Measurements from ENCODE around the gene SYT15.
"Not testable (repeated sequence)": the region's sequence is repeated elsewhere in the genome, so short reads cannot be mapped to it uniquely, and the experiment has no call there.

The SYT15 gene

GRCh38 chr10:46557319-46558121, 21.4 kb upstream of the SYT15 start:
- DNase-seq = no peak

GRCh38 chr10:46558122-46558391, 20.9 kb upstream of the SYT15 start:
- no peak for DNase-seq

GRCh38 chr10:46558392-46559185, 20.3 kb upstream of the SYT15 start:
- DNase-seq = no peak

GRCh38 chr10:46559231-46559671, 19.7 kb upstream of the SYT15 start:
- no peak for DNase-seq

DNA sequence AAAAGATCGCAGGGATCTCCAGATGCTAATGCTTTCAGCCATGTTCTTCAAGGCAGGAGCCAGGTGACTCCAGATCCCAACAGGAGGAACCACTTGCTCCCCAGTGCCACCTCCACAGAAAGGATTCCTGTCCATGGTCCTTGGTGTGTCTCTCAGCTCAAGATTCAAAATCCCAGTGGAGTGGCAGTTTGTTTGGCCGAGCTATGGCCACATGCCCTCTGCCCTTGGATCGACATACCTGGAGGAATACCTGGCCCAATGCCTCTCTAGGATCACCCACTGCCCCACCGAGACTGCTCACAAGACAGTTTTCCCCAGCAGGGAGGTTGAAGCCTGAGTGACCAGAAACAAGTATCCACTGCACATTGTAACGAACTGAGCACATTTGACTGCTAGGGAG, 18.5 kb upstream of the SYT15 start:
- DNase-seq = no peak

- no peak for DNase-seq
These were observed 18.0 kb upstream of the SYT15 start for GRCh38 chr10:46560952-46561351.

DNA sequence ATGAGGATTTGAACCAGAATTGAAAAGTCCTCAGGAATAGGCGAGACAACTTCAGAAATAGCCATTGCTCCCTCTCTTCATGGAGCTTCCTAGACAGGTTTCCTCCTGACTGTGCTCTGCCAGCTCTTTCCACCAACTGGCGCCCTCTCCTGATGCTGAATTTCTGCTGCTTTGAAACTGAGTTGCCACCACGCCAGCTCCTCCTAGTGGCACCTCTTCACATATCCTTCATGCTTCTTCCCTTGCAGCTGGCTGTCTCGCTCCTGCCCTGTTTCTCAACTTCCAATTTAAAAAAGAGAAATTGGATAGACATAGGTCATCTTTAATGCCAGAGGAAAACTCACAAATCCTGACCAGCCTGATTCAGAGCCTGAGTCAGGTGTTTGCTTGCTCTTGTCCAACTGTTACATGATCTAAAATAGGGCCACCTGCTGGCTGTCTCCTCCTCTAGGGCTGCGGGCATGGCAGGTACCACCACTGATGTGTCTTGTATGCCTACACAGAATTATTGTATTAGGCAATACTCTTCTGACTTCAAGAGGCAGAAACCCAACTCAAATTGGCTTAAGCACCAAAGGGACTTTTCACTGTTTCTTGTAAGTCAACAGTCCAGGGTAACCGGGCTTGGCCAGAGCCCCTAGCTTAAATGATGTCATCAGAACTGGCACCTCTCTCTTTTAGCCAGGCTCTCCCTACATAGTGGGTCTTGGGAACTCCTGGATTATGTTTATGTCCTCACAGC, 13.2 kb upstream of the SYT15 start:
- peak; percentile 6 for DNase-seq

GRCh38 chr10:46567151-46567550, 11.8 kb upstream of the SYT15 start:
- DNase-seq = not testable (repeated sequence)

GRCh38 chr10:46570655-46571054, 8.3 kb upstream of the SYT15 start:
- not testable (repeated sequence) for DNase-seq

DNA sequence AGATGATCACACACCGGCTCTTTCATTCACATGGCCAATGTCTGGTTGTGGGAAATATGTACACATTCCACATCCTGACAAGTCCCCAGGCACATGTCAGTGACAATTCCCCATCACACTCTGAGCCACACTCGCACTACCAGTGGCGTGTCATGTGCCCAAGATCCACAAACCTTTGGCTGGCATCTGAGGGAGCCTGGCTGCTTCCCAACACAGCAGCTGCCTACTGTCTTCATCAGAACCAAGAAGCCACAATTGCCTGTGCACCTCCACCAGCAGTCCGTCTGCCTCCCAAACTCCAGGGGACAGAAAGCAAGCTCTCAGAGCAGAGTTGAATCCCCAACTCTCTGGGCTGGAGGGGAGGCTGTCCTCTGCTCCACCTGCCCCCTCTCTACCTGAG, 6.2 kb upstream of the SYT15 start:
- not testable (repeated sequence) for DNase-seq

DNA sequence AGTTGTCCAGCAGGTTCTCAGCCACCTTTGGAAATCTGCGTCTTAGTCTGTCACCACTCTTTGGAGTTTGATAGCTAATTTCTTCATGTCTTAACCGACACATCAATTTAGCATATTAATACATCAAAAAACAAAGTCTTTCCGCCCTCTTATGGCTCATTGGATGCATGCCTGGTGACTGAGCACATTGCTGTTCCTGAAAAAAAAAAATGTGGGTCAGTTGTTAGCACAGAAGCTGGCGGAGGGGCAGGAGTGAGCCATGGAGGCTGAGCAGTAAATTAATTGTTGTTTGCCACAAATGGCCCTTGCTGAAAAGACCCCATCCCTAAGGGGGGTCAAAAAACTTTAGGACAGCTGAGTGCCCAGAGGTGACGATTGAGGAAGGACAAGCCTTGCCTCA, 5.6 kb upstream of the SYT15 start:
- DNase-seq = not testable (repeated sequence)

DNA sequence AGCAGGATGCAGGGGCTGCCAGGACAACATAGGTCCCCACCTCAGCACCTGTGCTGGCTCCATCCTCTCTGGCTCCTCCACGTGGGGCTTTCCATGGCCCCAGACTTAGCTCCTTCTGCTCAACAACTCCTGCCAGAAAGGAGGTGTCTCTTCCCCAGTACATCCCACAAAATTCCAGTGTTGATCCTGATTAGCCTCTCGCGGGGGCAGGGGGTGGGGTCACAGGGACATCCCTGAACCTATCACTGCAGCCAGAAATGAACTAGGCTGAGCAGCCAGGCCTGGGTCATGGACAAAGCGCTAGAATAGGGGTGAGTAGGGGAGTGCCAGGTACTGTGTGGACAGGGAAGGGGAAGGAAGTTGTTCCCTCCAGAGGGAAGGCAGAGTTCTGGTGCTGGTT, 5.0 kb upstream of the SYT15 start:
- not testable (repeated sequence) for DNase-seq

DNA sequence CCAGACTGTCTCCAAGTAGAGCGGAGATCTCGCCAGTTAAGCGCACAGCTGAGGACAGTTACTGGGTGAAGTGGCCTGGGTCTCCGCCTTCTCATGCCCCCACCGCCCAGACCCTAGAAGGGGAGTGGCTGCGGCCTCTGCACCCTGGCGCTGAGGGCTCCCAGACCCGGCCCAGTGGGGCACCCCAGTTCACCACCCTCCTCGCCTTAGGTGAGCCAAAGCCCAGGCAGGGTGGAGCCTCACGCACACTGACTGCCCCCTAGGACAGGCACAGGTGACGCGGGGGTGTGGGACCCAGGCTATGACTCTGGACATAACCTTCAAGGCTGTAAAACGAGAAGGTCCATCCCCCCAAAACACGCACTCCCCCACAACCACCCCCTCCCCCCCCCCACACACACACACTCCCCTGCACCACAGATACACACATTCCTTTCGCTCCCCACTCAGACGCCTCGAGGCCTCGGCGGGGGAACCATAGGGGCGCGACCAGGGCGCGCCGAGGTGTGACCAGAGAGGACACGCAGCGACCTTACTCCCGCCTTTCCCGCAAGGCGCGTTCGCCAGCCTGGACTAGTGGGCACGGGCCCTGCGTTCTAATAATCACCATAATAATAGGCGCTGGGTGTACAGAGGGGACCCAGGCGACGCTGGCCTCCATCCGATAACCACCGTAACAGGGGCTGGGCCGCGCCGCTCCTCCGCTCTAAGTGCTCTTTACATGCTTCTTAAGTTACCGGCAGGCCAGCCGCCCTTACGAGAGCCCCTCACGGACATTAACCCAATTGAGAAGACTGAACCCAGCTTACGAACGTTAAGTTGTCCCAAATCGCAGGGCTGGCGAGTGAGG, 1.1 kb upstream of the SYT15 start:
- not testable (repeated sequence) for DNase-seq

DNA sequence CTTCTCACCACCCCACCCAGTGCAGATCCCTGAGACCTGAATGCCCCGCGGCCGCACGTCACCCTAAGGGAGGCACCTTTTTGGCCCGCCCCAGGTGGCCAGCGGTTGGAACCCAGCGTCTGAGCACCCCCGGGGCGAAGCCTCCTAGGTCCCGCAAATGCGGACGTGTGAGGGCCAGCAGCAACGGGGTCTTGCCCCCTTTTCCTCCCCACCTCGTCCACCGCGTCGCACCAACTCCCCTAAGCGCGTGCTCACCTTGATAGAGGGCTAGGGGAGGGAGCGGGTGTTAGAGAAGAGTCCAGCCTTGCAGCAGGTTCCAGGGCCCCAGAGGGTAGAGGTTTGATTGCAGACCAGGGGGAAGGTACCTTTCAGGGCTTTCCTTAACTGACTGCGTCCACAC, 450 bp downstream of the SYT15 start:
- not testable (repeated sequence) for DNase-seq

DNA sequence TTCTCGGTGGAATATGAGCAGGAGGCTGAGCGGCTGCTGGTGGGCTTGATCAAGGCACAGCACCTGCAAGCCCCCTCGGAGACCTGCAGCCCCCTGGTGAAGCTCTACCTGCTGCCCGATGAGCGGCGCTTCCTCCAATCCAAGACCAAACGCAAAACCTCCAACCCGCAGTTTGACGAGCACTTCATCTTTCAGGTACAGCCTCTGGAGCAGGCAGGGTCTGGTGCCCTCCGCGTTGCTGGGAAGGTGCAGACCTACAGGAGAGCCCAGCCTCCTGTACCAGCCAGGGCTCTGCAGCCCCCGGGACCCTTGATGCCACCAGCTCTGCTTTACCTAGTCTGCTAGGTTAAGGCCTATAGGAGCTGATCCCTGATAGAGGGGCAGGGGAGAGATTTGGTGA, 3.1 kb downstream of the SYT15 start:
- DNase-seq = not testable (repeated sequence)

- DNase-seq = not testable (repeated sequence)
These were observed 3.6 kb downstream of the SYT15 start for GRCh38 chr10:46582568-46582967.

GRCh38 chr10:46584196-46584595, 5.3 kb downstream of the SYT15 start:
- not testable (repeated sequence) for DNase-seq

GRCh38 chr10:46585246-46585645, 6.3 kb downstream of the SYT15 start:
- not testable (repeated sequence) for DNase-seq

DNA sequence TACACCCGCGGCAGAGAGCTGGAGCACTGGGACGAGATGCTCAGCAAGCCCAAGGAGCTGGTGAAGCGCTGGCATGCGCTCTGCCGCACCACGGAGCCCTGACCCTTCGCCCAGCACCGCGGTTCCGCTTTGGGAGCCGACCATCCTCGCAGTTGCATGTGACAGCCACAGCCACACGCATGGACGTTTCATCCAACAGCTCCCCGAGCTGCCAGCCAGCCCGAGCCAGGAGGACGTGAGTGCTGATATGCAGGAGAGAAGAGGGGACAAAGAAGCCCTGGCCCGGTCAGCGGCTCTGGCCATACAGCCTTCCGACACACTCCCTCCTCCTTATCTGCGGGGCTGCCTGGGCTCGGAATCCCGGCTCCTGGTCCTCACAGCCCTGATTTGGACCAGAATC, 8.6 kb downstream of the SYT15 start:
- DNase-seq = not testable (repeated sequence)

DNA sequence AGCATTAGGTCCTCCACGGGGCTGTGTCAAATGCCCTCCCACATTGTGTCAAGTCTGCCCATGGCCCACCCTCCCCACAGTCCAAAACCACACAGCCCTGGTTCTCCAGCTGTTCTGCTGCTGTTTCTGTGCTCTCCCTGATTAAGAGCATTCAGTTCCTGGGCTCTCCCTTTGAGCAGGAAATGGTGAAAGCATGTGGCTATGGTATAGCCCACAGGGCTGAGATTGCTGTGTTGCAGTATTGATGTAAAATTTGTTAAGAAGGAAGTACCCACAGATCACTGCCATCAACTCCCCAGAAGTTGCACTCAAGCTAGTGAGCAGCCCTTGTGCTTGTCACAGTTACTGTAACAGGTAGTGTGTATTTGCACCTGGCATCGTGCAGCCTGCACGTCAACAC, 9.3 kb downstream of the SYT15 start:
- DNase-seq = not testable (repeated sequence)

- DNase-seq = not testable (repeated sequence)
These were observed 10.7 kb downstream of the SYT15 start for GRCh38 chr10:46589589-46589988.

DNA sequence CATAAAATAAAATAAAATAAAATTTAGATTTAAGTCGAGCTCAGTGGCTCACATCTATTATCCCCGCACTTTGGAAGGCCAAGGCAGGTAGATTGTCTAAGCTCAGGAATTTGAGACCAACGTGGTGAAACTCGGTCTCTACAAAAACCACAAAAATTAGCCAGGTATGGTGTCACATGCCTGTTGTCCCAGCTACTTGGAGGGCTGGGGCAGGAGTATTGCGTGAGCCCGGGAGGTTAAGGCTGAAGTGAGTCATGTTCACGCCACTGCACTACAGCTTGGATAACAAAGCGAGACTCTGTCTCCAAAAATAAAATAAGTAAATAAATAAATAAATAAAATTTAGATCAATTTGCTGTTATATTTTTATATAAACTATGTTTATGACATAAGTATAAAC, 12.1 kb downstream of the SYT15 start:
- DNase-seq = not testable (repeated sequence)

DNA sequence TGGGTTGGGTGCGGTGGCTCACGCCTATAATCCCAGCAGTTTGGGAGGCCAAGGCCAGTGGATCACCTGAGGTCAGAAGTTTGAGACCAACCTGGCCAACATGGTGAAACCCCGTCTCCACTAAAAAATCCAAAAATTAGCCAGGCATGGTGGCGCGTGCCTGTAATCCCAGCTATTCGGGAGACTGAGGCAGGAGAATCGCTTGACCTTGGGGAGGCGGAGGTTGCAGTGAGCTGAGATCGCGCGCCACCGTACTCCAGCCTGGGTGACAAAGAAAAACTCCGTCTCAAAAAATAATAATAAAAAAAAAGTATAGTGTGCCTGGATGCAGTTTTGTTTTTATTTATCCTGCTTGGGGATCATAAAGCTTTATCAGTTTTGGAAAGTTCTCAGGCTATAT, 14.4 kb downstream of the SYT15 start:
- DNase-seq = not testable (repeated sequence)
